HepG2 (cell line): ENCODE data around the gene C21orf58.

Experiments used
- FOXA1 ChIP-seq, 2 experiments: fragments of 450-650 bp in 1 of 2; sonication (generic) in 1 of 2; formaldehyde crosslinking in 1 of 2; IDR thresholded peaks; 2 replicates each; pipeline versions ENCODE4 v1.4.0 to v1.6.1; 2016 to 2020; ENCODE audit warnings: missing genetic modification reagents in 1 of 2
- HDAC2 ChIP-seq: sonication (generic); formaldehyde crosslinking; IDR thresholded peaks from 2 replicates; pipeline ENCODE4 v1.4.0; 2020; ENCODE audit warnings: missing genetic modification reagents
- MXD3 ChIP-seq: IDR thresholded peaks from 2 replicates; pipeline ENCODE4 v1.6.1; 2016; ENCODE audit warnings: mild to moderate bottlenecking, missing biosample characterization, missing genetic modification reagents
- NCOA5 ChIP-seq: sonication (generic); formaldehyde crosslinking; IDR thresholded peaks from 2 replicates; pipeline ENCODE4 v1.4.0; 2020; ENCODE audit warnings: missing genetic modification reagents
- NR2F6 ChIP-seq, 2 experiments: IDR thresholded peaks; 2 replicates each; pipeline ENCODE4 v1.6.1; 2016; ENCODE audit warnings: antibody characterized with exemption in 1 of 2, mild to moderate bottlenecking in 1 of 2
- POLR2A ChIP-seq, 2 experiments: IDR thresholded peaks; 2 replicates each; pipeline ENCODE4 v1.6.1; 2011; ENCODE audit warnings: low read depth in 2 of 2, low read length in 2 of 2, mild to moderate bottlenecking in 1 of 2, moderate library complexity in 1 of 2; ENCODE audit not compliant: insufficient read depth in 1 of 2
- RXRA ChIP-seq: sonication (generic); formaldehyde crosslinking; IDR thresholded peaks from 2 replicates; pipeline ENCODE4 v1.5.1; 2020; ENCODE audit warnings: missing genetic modification reagents
- TCF12 ChIP-seq, 2 experiments: fragments of 450-650 bp in 1 of 2; sonication (generic) in 1 of 2; formaldehyde crosslinking in 1 of 2; IDR thresholded peaks; 2 replicates each; pipeline versions ENCODE4 v1.6.1 to v1.8.0; 2017 to 2022; ENCODE audit warnings: antibody characterized with exemption in 1 of 2, mild to moderate bottlenecking in 1 of 2, missing genetic modification reagents in 1 of 2, moderate library complexity in 1 of 2
- ZNF44 ChIP-seq: sonication (generic); formaldehyde crosslinking; IDR thresholded peaks from 2 replicates; pipeline ENCODE4 v1.5.1; 2020; ENCODE audit warnings: mild to moderate bottlenecking, missing genetic modification reagents
- TF ChIP-seq, protein P1 (sequence below), 2 experiments: IDR thresholded peaks; 2 replicates each; pipeline ENCODE4 v1.6.1; 2011 to 2012; ENCODE audit warnings: low read length in 2 of 2, borderline replicate concordance in 1 of 2, low read depth in 1 of 2, mild to moderate bottlenecking in 1 of 2, moderate library complexity in 1 of 2

DNA sequence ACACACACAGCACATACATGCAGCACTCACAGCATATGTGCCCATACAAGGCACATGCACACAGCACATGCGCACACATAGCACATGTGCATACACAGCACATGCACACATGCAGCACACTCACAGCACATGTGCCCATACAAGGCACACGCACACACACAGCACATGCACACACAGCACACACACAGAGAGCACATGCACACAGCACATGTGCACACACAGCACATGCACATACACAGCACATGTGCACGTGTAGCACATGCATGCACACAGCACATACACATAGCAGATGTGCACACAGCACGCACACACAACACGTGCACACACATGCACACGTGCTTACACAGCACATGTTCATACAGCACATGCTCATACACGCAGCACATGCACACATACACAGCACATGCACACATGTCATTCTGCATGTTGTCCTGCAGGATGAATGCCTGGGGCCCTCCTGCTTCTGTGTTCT, 48.4 kb upstream of the C21orf58 start:
- TF ChIP-seq ZNF44 (CRISPR knock-in tag) (no peak), NCOA5 (CRISPR knock-in tag) (no peak), FOXA1 (IDR thresholded peaks at IDR 0.05) (no peak), FOXA1 (CRISPR knock-in tag; IDR thresholded peaks at IDR 0.05) (no peak), MXD3 (CRISPR knock-in tag) (no peak), HDAC2 (CRISPR knock-in tag) (no peak), TCF12 (IDR thresholded peaks at IDR 0.05) (no peak), TCF12 (CRISPR knock-in tag; IDR thresholded peaks at IDR 0.05) (no peak), POLR2A (IDR thresholded peaks at IDR 0.05; ENCODE audit: insufficient read depth in 1 of 2, low read depth in 2 of 2, low read length in 2 of 2) (no peak), RXRA (CRISPR knock-in tag) (no peak), NR2F6 (IDR thresholded peaks at IDR 0.05) (no peak), NR2F6 (CRISPR knock-in tag; IDR thresholded peaks at IDR 0.05) (no peak)
- TF ChIP-seq, protein P1, sequence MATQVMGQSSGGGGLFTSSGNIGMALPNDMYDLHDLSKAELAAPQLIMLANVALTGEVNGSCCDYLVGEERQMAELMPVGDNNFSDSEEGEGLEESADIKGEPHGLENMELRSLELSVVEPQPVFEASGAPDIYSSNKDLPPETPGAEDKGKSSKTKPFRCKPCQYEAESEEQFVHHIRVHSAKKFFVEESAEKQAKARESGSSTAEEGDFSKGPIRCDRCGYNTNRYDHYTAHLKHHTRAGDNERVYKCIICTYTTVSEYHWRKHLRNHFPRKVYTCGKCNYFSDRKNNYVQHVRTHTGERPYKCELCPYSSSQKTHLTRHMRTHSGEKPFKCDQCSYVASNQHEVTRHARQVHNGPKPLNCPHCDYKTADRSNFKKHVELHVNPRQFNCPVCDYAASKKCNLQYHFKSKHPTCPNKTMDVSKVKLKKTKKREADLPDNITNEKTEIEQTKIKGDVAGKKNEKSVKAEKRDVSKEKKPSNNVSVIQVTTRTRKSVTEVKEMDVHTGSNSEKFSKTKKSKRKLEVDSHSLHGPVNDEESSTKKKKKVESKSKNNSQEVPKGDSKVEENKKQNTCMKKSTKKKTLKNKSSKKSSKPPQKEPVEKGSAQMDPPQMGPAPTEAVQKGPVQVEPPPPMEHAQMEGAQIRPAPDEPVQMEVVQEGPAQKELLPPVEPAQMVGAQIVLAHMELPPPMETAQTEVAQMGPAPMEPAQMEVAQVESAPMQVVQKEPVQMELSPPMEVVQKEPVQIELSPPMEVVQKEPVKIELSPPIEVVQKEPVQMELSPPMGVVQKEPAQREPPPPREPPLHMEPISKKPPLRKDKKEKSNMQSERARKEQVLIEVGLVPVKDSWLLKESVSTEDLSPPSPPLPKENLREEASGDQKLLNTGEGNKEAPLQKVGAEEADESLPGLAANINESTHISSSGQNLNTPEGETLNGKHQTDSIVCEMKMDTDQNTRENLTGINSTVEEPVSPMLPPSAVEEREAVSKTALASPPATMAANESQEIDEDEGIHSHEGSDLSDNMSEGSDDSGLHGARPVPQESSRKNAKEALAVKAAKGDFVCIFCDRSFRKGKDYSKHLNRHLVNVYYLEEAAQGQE (IDR thresholded peaks at IDR 0.05; ENCODE audit: borderline replicate concordance in 1 of 2, low read depth in 1 of 2, low read length in 2 of 2) = no peak
